Measurements from ENCODE around the gene KLC1. TPM values are rescaled to one million over a fixed set of nuclear protein-coding genes. Genes with fewer than 3 reads are reported as not detected.

The KLC1 gene
- total and polyA plus RNA-seq, 2 of the 8 experiments (the other 6 are each of a cell fraction or from before 2014, with no cell fraction given) = 84.6 to 134 TPM

DNA sequence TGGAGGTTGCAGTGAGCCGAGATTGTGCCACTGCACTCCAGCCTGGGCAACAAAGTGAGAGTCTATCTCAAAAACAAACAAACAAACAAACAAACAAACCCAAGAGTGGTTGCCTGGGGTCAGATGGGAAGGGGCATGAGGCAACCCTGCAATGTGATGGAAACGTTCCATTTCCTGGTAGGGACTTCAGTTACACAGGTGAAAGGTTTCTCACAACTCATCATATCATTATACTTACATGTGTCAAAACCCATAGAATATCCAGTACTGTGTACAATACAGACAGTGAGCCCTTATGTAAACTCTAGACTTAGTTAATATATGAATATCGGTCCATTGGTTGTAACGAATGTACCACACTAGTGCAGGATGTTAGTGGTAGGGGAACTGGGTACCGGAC lies 7.2 kb upstream of the KLC1 start (continued):
- TF ChIP-seq, protein P1, sequence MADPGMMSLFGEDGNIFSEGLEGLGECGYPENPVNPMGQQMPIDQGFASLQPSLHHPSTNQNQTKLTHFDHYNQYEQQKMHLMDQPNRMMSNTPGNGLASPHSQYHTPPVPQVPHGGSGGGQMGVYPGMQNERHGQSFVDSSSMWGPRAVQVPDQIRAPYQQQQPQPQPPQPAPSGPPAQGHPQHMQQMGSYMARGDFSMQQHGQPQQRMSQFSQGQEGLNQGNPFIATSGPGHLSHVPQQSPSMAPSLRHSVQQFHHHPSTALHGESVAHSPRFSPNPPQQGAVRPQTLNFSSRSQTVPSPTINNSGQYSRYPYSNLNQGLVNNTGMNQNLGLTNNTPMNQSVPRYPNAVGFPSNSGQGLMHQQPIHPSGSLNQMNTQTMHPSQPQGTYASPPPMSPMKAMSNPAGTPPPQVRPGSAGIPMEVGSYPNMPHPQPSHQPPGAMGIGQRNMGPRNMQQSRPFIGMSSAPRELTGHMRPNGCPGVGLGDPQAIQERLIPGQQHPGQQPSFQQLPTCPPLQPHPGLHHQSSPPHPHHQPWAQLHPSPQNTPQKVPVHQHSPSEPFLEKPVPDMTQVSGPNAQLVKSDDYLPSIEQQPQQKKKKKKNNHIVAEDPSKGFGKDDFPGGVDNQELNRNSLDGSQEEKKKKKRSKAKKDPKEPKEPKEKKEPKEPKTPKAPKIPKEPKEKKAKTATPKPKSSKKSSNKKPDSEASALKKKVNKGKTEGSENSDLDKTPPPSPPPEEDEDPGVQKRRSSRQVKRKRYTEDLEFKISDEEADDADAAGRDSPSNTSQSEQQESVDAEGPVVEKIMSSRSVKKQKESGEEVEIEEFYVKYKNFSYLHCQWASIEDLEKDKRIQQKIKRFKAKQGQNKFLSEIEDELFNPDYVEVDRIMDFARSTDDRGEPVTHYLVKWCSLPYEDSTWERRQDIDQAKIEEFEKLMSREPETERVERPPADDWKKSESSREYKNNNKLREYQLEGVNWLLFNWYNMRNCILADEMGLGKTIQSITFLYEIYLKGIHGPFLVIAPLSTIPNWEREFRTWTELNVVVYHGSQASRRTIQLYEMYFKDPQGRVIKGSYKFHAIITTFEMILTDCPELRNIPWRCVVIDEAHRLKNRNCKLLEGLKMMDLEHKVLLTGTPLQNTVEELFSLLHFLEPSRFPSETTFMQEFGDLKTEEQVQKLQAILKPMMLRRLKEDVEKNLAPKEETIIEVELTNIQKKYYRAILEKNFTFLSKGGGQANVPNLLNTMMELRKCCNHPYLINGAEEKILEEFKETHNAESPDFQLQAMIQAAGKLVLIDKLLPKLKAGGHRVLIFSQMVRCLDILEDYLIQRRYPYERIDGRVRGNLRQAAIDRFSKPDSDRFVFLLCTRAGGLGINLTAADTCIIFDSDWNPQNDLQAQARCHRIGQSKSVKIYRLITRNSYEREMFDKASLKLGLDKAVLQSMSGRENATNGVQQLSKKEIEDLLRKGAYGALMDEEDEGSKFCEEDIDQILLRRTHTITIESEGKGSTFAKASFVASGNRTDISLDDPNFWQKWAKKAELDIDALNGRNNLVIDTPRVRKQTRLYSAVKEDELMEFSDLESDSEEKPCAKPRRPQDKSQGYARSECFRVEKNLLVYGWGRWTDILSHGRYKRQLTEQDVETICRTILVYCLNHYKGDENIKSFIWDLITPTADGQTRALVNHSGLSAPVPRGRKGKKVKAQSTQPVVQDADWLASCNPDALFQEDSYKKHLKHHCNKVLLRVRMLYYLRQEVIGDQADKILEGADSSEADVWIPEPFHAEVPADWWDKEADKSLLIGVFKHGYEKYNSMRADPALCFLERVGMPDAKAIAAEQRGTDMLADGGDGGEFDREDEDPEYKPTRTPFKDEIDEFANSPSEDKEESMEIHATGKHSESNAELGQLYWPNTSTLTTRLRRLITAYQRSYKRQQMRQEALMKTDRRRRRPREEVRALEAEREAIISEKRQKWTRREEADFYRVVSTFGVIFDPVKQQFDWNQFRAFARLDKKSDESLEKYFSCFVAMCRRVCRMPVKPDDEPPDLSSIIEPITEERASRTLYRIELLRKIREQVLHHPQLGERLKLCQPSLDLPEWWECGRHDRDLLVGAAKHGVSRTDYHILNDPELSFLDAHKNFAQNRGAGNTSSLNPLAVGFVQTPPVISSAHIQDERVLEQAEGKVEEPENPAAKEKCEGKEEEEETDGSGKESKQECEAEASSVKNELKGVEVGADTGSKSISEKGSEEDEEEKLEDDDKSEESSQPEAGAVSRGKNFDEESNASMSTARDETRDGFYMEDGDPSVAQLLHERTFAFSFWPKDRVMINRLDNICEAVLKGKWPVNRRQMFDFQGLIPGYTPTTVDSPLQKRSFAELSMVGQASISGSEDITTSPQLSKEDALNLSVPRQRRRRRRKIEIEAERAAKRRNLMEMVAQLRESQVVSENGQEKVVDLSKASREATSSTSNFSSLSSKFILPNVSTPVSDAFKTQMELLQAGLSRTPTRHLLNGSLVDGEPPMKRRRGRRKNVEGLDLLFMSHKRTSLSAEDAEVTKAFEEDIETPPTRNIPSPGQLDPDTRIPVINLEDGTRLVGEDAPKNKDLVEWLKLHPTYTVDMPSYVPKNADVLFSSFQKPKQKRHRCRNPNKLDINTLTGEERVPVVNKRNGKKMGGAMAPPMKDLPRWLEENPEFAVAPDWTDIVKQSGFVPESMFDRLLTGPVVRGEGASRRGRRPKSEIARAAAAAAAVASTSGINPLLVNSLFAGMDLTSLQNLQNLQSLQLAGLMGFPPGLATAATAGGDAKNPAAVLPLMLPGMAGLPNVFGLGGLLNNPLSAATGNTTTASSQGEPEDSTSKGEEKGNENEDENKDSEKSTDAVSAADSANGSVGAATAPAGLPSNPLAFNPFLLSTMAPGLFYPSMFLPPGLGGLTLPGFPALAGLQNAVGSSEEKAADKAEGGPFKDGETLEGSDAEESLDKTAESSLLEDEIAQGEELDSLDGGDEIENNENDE (IDR thresholded peaks at IDR 0.05; ENCODE audit: insufficient replicate concordance, low read length) = no peak
- TF ChIP-seq EZH2 (IDR thresholded peaks at IDR 0.05; ENCODE audit: low read depth, low read length, severe bottlenecking) = no peak
